Measurements from ENCODE around the gene TMEFF2. TPM values are rescaled to one million over a fixed set of nuclear protein-coding genes. Genes with fewer than 3 reads are reported as not detected.

Gene TMEFF2
- total RNA-seq, 6 experiments from 2014 or later = 0.18 to 0.25 (median 0.22) TPM; not detected in 3

GRCh38 chr2:192070099-192070498, 124.6 kb downstream of the TMEFF2 start:
- no peak for TF ChIP-seq CTCF (IDR thresholded peaks at IDR 0.05)
- Mint-ChIP-seq H3K27ac (no peak overlapping the region), H3K27me3 (ENCODE audit: insufficient read depth) (no peaks in the 10 kb centered on the region; the same call in 1 of the 2 replicates), H3K9me3 (no peaks in the 10 kb centered on the region), H3K4me1 (ENCODE audit: low read depth) (peaks cover 8% of the 10 kb centered on the region), H3K4me3 (no peak overlapping the region), H3K36me3 (ENCODE audit: low read depth) (no peaks in the 10 kb centered on the region)
- no peak for DNase-seq

GRCh38 chr2:192069417-192069816, 125.3 kb downstream of the TMEFF2 start:
- Mint-ChIP-seq H3K36me3 (ENCODE audit: low read depth) (no peaks in the 10 kb centered on the region), H3K4me1 (ENCODE audit: low read depth) (peaks cover 8% of the 10 kb centered on the region), H3K27me3 (ENCODE audit: insufficient read depth) (no peaks in the 10 kb centered on the region; the same call in 1 of the 2 replicates), H3K9me3 (no peaks in the 10 kb centered on the region), H3K27ac (no peak overlapping the region), H3K4me3 (no peak overlapping the region)
- DNase-seq = no peak
- no peak for TF ChIP-seq CTCF (IDR thresholded peaks at IDR 0.05)

- Mint-ChIP-seq H3K27me3 (ENCODE audit: insufficient read depth) (no peaks in the 10 kb centered on the region; the same call in 1 of the 2 replicates), H3K36me3 (ENCODE audit: low read depth) (no peaks in the 10 kb centered on the region), H3K4me1 (ENCODE audit: low read depth) (peaks cover 8% of the 10 kb centered on the region), H3K9me3 (no peaks in the 10 kb centered on the region), H3K27ac (no peak overlapping the region), H3K4me3 (no peak overlapping the region)
- no peak for TF ChIP-seq CTCF (IDR thresholded peaks at IDR 0.05)
- no peak for DNase-seq
Observed at GRCh38 chr2:192068966-192069365, 125.8 kb downstream of the TMEFF2 start.

GRCh38 chr2:192067631-192068030, 127.1 kb downstream of the TMEFF2 start:
- no peaks in the 10 kb centered on the region for H3K9me3 Mint-ChIP-seq
- H3K4me1 Mint-ChIP-seq (ENCODE audit: low read depth) = peaks cover 8% of the 10 kb centered on the region
- H3K27me3 Mint-ChIP-seq (ENCODE audit: insufficient read depth) = no peaks in the 10 kb centered on the region; the same call in 1 of the 2 replicates
- no peak overlapping the region for H3K4me3 Mint-ChIP-seq
- H3K27ac Mint-ChIP-seq = no peak overlapping the region
- no peak for DNase-seq
- no peaks in the 10 kb centered on the region for H3K36me3 Mint-ChIP-seq (ENCODE audit: low read depth)
- TF ChIP-seq CTCF (IDR thresholded peaks at IDR 0.05) = no peak

GRCh38 chr2:192064459-192064858, 130.3 kb downstream of the TMEFF2 start:
- H3K4me3 Mint-ChIP-seq = no peak overlapping the region
- H3K27ac Mint-ChIP-seq = no peak overlapping the region
- no peak for DNase-seq
- no peaks in the 10 kb centered on the region; the same call in 1 of the 2 replicates for H3K27me3 Mint-ChIP-seq (ENCODE audit: insufficient read depth)
- H3K9me3 Mint-ChIP-seq = no peaks in the 10 kb centered on the region
- no peaks in the 10 kb centered on the region for H3K4me1 Mint-ChIP-seq (ENCODE audit: low read depth)
- H3K36me3 Mint-ChIP-seq (ENCODE audit: low read depth) = no peaks in the 10 kb centered on the region
- no peak for TF ChIP-seq CTCF (IDR thresholded peaks at IDR 0.05)

- no peak for DNase-seq
- no peak overlapping the region for H3K27ac Mint-ChIP-seq
- no peaks in the 10 kb centered on the region for H3K27me3 Mint-ChIP-seq (ENCODE audit: insufficient read depth)
- H3K4me3 Mint-ChIP-seq = no peak overlapping the region
- TF ChIP-seq CTCF (IDR thresholded peaks at IDR 0.05) = no peak
- no peaks in the 10 kb centered on the region for H3K36me3 Mint-ChIP-seq (ENCODE audit: low read depth)
- no peaks in the 10 kb centered on the region for H3K4me1 Mint-ChIP-seq (ENCODE audit: low read depth)
- H3K9me3 Mint-ChIP-seq = no peaks in the 10 kb centered on the region
Observed at GRCh38 chr2:192060161-192060560, 134.6 kb downstream of the TMEFF2 start.
